GM10266 (cell line): ENCODE data around the gene CFD.
A peak's percentile ranks its signal among the peaks of the same experiment; 100 is the strongest.
"Not testable (repeated sequence)": the region's sequence is repeated elsewhere in the genome, so short reads cannot be mapped to it uniquely, and the experiment has no call there.

Experiments
- DNase-seq: peaks from one replicate; pipeline ENCODE4 v3.0.0; 2012; ENCODE audit errors: extremely low spot score
- CTCF ChIP-seq: IDR thresholded peaks from 2 replicates; pipeline ENCODE4 v1.5.1; 2012; ENCODE audit warnings: mild to moderate bottlenecking, low read depth; ENCODE audit not compliant: control insufficient read depth, insufficient read depth; ENCODE audit errors: missing control alignments

The CFD gene

GRCh38 chr19:871446-872265 is 12.2 kb downstream of the CFD start:
- no peak for DNase-seq
- TF ChIP-seq CTCF: no peak

GRCh38 chr19:872266-872951 is 12.9 kb downstream of the CFD start:
- peak; percentile 95 for DNase-seq
- no peak for TF ChIP-seq CTCF

- DNase-seq: peak; percentile 91
- no peak for TF ChIP-seq CTCF
Measured at GRCh38 chr19:873084-873483, 13.6 kb downstream of the CFD start.

- TF ChIP-seq CTCF: no peak
- no peak for DNase-seq
Measured at GRCh38 chr19:873561-874041, 14.1 kb downstream of the CFD start.

DNA sequence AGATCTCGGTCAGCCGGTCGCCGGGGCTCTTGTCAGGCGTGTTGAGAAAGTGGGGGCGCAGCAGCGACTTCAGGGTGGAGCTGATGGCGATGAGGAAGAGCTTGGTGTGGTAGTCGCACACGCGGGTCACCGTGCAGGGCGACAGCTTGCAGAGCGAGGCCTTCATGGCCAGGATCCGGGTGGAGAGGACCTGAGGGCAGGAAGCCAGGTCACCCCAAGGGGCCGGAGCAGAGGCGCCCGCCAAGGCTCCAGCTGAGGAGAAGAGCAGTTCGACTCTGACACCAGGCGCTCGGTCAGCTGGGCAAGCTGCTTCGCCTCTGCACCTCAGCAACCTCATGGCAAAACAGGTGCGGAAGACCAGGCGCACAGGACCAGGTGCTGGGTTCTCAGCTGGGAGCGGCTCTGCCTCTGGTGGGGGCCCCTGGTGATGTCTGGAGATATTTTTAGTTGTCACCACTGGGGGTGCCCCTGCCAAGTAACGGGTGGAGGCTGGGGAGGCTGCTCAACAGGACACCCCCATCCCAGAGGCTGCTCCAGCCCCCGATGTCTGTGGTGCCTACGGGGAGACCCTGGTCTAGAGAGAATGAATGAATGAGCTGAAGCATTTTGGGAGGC is 15.9 kb downstream of the CFD start:
- TF ChIP-seq CTCF: no peak
- DNase-seq: no peak

GRCh38 chr19:876089-876488 is 16.6 kb downstream of the CFD start:
- no peak for TF ChIP-seq CTCF
- no peak for DNase-seq

DNA sequence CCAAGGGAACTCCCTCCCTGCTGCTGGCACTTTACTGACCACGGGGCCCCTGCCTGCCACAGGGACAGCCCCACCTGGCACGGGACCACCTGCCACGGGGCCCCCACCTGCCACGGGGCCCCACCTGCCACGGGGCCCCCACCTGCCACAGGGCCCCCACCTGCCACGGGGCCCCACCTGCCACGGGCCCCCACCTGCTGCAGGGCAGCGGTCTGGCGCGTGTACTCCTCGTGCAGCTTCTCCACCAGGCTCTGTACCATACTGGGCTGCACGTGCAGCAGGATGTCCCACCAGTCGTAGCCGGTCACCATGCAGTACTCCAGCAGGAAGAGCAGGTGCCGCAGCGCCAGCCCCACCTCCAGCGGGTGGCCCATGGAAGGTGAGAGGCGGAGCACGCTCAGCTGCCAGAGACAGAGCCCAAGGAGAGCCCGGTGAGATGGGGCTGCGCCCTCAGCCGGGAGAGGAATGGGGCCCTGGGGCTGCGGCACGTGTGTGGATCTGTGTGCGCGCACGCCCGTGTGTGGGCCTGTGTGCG is 17.4 kb downstream of the CFD start:
- TF ChIP-seq CTCF: no peak
- no peak for DNase-seq

DNA sequence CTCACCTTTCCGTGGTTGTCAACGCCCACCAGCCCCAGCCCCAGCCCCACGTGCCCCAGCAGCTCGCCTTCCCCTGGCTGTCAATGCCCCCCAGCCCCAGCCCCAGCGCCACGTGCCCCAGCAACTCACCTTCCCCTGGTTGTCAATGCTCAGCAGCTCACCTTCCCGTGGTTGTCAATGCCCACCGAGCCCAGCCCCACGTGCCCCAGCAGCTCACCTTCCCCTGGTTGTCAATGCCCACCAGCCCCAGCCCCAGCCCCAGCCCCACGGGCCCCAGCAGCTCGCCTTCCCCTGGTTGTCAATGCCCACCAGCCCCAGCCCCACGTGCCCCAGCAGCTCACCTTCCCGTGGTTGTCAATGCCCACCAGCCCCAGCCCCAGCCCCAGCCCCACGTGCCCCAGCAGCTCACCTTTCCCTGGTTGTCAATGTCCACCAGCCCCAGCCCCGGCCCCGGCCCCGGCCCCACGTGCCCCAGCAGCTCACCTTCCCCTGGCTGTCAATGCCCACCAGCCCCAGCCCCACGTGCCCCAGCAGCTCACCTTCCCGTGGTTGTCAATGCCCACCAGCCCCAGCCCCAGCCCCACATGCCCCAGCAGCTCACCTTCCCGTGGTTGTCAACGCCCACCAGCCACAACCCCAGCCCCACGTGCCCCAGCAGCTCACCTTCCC is 18.7 kb downstream of the CFD start:
- DNase-seq: not testable (repeated sequence)

DNA sequence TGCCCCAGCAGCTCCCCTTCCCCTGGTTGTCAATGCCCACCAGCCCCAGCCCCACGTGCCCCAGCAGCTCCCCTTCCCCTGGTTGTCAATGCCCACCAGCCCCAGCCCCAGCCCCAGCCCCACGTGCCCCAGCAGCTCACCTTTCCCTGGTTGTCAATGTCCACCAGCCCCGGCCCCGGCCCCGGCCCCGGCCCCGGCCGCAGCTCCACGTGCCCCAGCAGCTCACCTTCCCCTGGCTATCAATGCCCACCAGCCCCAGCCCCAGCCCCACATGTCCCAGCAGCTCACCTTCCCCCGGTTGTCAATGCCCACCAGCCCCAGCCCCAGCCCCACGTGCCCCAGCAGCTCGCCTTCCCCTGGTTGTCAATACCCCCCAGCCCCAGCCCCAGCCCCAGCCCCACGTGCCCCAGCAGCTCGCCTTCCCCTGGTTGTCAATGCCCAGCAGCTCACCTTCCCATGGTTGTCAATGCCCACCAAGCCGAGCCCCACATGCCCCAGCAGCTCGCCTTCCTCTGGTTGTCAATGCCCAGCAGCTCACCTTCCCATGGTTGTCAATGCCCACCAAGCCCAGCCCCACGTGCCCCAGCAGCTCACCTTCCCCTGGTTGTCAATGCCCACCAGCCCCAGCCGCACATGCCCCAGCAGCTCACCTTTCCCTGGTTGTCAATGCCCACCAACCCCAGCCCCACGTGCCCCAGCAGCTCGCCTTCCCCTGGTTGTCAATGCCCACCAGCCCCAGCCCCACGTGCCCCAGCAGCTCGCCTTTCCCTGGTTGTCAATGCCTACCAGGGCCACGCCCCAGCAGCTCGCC is 19.5 kb downstream of the CFD start:
- DNase-seq: not testable (repeated sequence)
